ENCODE measurements around the gene PRB2.
"Not testable (repeated sequence)": the region's sequence is repeated elsewhere in the genome, so short reads cannot be mapped to it uniquely, and the experiment has no call there.

Gene PRB2

GRCh38 chr12:11361151-11361550 lies 34.2 kb downstream of the PRB2 start:
- DNase-seq (ENCODE audit: extremely low read depth, low read depth): no peak
- no peak for TF ChIP-seq CTCF (IDR thresholded peaks at IDR 0.05; ENCODE audit: low read depth, low read length)

GRCh38 chr12:11360205-11360883 lies 35.0 kb downstream of the PRB2 start:
- DNase-seq (ENCODE audit: extremely low read depth, low read depth): not testable (repeated sequence)

- not testable (repeated sequence) for DNase-seq (ENCODE audit: extremely low read depth, low read depth)
These were observed 43.6 kb downstream of the PRB2 start for GRCh38 chr12:11351736-11352135.

- DNase-seq (ENCODE audit: extremely low read depth, low read depth): no peak
- no peak for TF ChIP-seq CTCF (IDR thresholded peaks at IDR 0.05; ENCODE audit: low read depth, low read length)
These were observed 46.9 kb downstream of the PRB2 start for GRCh38 chr12:11348439-11348838.

- no peak for TF ChIP-seq CTCF (IDR thresholded peaks at IDR 0.05; ENCODE audit: low read depth, low read length)
- DNase-seq (ENCODE audit: extremely low read depth, low read depth): no peak
These were observed 47.6 kb downstream of the PRB2 start for GRCh38 chr12:11347810-11348209.

GRCh38 chr12:11344500-11344899 lies 50.9 kb downstream of the PRB2 start:
- no peak for TF ChIP-seq CTCF (IDR thresholded peaks at IDR 0.05; ENCODE audit: low read depth, low read length)
- DNase-seq (ENCODE audit: extremely low read depth, low read depth): no peak

Measured in AG09319 (cell line).